HG03097 (cell line): ENCODE measurements around the gene KLHL6.
"Not testable (repeated sequence)": the region's sequence is repeated elsewhere in the genome, so short reads cannot be mapped to it uniquely, and the experiment has no call there.

Source experiments
- ATAC-seq: cut with Tn5 transposase; IDR thresholded peaks from one replicate; pipeline ENCODE4 v1.9.1; 2021; ENCODE audit not compliant: unreplicated experiment, low FRiP score

Gene KLHL6

GRCh38 chr3:183490211-183490601 is 65.3 kb downstream of the KLHL6 start:
- ATAC-seq = no peak

DNA sequence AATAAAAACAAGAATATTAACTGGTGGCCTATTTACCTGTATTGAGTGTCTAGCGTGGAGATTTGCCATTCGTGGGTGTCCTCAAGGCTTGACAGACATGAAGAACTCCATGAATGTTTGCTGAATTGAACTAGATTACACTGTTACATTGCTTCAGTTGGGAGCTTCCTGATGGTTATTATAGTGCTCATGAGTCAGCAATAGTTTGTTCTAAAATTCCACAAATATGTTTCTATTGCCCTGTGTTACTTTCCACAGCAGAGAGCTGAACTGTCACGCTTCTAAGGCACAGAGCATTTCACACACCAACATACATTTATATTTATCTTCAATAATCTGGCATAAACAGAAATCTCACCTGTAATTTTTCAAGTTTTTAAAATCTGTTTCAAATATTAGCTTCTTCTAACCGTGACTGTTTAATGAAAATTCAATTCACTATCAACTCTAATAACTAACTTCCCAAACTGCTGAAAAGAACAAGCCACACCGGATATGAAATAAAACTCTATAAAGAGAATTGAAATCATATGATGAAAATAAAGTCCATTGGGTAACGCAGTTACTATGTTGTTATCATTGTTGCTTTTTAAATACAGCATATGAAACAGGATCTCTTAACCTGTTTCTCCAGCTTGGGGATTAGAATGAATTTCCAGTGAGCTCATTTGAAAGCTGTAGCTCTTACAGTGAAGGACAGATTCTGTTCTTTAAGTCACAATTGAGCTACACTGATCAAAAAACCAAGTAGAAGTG is 65.9 kb downstream of the KLHL6 start:
- ATAC-seq = no peak

- ATAC-seq = no peak
Observed at GRCh38 chr3:183488343-183488742, 67.2 kb downstream of the KLHL6 start.

DNA sequence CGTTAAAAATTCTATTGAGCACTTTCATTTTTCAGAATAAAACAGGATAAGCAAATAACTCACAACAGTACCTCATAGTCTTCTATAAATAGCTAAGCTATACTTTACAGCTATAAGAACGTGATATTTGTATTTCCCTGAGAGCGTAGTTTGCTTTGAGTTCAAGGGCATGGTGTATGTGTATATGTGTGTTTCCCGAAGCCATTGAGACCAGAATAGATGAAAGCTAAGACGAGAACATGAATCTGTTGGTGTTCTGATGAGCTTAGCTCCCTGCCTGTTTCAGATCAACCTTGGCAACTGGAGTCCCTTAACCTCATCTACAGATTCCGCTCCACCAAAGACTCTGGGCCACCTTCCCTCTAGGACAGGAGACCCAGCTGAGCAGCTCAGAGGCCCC is 67.6 kb downstream of the KLHL6 start:
- no peak for ATAC-seq

- no peak for ATAC-seq
Observed at GRCh38 chr3:183487016-183487415, 68.5 kb downstream of the KLHL6 start.

GRCh38 chr3:183486472-183486871 is 69.0 kb downstream of the KLHL6 start:
- no peak for ATAC-seq

- no peak for ATAC-seq
Observed at GRCh38 chr3:183485585-183485984, 69.9 kb downstream of the KLHL6 start.

DNA sequence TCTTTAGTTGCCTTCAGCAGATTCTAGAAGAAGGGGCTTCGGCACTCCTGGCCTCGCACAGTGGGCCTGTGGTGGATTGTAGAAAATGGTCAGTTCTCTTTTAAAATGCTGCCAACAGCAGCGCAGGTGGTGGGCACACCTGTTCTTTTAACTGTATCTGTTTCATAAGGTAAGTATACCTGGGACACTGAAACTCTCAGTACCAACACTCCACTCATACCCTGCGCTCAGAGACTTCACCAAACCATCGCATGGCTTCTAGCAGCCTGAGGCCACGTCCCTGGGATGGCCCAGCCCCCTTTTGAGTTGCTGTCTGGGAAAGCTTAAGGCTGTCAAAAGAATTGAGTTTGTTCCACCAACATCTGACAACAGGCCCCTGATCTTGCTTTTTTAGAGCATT is 70.4 kb downstream of the KLHL6 start:
- no peak for ATAC-seq

DNA sequence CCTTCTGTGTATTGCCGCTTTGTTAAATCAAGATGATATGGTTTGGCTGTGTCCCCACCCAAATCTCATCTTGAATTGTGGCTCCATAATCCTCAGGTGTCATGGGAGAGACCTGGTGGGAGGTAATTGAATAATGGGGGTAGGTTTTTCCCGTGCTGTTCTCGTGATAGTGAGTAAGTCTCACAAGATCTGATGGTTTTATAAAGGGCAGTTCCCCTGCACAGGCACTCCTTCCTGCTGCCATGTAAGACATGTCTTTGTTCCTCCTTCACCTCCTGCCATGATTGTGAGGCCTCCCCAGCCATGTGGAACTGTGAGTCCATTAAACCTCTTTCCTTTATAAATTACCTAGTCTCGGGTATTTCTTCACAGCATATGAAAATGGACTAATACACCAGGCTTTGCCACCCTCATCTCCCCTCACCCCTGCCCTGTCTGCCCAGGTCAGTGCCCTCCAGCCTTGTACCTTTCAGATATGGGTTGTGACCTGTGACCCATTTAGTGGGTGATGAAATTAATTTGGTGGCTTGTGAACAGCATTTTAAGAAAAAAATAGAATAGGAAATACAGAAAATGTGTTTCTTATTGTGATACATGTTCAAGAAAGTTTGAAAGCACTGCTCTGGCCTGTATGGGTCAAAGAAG is 71.0 kb downstream of the KLHL6 start:
- ATAC-seq = no peak

- no peak for ATAC-seq
Observed at GRCh38 chr3:183481582-183481981, 73.9 kb downstream of the KLHL6 start.

- ATAC-seq = no peak
Observed at GRCh38 chr3:183478501-183478900, 77.0 kb downstream of the KLHL6 start.

DNA sequence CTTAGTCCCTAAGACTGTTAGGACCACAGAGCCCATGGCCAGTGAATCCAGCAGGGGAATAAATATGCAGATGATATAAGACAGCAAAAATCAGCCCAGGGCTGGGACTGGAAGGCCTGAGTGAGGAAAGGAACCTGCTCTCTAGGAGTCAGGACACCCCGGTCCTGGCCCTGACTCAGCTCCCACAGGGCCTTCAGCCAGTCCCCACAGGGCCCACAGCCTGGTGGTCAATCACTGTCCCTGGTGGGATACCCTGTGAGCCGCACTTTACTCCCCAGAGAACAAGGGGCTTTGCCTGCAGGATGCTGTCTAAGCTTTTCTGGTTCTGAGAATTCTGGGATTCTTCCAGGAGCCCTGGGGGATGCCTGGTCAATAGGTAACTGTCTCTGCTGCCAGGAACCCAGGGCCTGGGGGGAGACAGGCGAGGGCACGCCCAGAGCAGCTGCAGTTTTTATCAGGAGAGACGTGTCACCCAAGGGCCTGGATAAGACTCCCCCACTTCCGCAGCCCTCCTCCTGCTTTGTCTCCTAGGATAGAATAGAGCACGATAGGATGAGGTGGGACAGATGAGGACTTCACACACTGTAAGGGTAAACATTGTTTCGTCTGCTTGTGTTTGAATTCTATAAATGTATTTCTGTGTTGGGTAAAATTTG is 77.6 kb downstream of the KLHL6 start:
- no peak for ATAC-seq

- not testable (repeated sequence) for ATAC-seq
Observed at GRCh38 chr3:183475764-183476162, 79.7 kb downstream of the KLHL6 start.

- no peak for ATAC-seq
Observed at GRCh38 chr3:183475016-183475763, 80.3 kb downstream of the KLHL6 start.

- no peak for ATAC-seq
Observed at GRCh38 chr3:183473969-183474368, 81.5 kb downstream of the KLHL6 start.

GRCh38 chr3:183472155-183472554 is 83.4 kb downstream of the KLHL6 start:
- no peak for ATAC-seq

GRCh38 chr3:183468424-183468823 is 87.1 kb downstream of the KLHL6 start:
- ATAC-seq = no peak

DNA sequence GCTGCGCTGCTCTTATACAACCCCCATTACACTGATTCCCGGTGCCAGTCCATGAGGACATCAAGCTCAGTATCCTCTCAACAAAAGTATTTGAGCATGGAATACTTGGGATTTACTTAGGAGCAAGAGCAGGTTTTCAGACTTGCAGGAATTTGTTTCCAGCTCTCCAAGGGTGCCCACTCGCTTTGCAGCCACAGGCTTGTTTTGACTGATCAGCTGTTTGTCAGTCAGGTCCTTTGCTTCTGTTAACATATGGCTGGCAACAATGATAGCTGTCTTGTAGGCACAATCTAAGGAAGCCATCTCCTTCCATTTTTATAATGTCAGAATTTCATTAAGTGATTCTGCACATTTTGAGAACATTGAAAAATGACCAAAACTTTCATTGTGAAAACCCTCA is 88.9 kb downstream of the KLHL6 start:
- ATAC-seq = no peak

GRCh38 chr3:183465710-183466109 is 89.8 kb downstream of the KLHL6 start:
- not testable (repeated sequence) for ATAC-seq

- ATAC-seq = no peak
Observed at GRCh38 chr3:183464480-183464879, 91.0 kb downstream of the KLHL6 start.
